Measurements from ENCODE around the gene TFAP2A.

TFAP2A gene

GRCh38 chr6:10451828-10452509, 37.1 kb upstream of the TFAP2A start:
- H3K27ac ChIP-seq (replicated peaks; ENCODE audit: low read length) = no peak overlapping the region

GRCh38 chr6:10451394-10451793, 36.5 kb upstream of the TFAP2A start:
- Histone ChIP-seq H3K9me3 (replicated peaks in 1 of 2; ENCODE audit: control insufficient read depth in 2 of 2, insufficient read depth in 1 of 2, low read depth in 1 of 2, low read length in 2 of 2) (no peaks in the 10 kb centered on the region), H3K36me3 (replicated peaks in 1 of 2; ENCODE audit: control insufficient read depth in 2 of 2, insufficient read depth in 2 of 2, low read length in 2 of 2) (no peaks in the 10 kb centered on the region), H3K18ac (ENCODE audit: low read length) (no peak overlapping the region), H3K4me2 (ENCODE audit: insufficient read depth, low read length, poor library complexity, severe bottlenecking) (no peak overlapping the region), H3K27ac (replicated peaks; ENCODE audit: low read length) (no peak overlapping the region), H2BK120ac (ENCODE audit: low read depth, low read length) (no peak overlapping the region), H4K8ac (ENCODE audit: low read depth, low read length) (no peak overlapping the region), H3K9ac (ENCODE audit: low read depth, low read length, poor library complexity) (no peak overlapping the region), H3K27me3 (ENCODE audit: control insufficient read depth in 3 of 3, insufficient read depth in 3 of 3, low read depth in 1 of 3, low read length in 3 of 3) (no peaks in the 10 kb centered on the region), H3K4ac (ENCODE audit: low read length) (no peak overlapping the region), H3K4me1 (ENCODE audit: control insufficient read depth in 2 of 2, insufficient read depth in 1 of 2, low read depth in 1 of 2, low read length in 2 of 2) (peaks cover 0 to 2% of the 10 kb centered on the region in 2 donors), H2AK5ac (ENCODE audit: low read depth, low read length) (no peak overlapping the region), H2BK5ac (ENCODE audit: low read length) (no peak overlapping the region), H3K14ac (ENCODE audit: low read length) (no peak overlapping the region), H4K91ac (ENCODE audit: low read depth, low read length, poor library complexity) (no peak overlapping the region), H2BK15ac (ENCODE audit: low read length) (no peak overlapping the region), H3K79me1 (ENCODE audit: low read depth, low read length) (no peaks in the 10 kb centered on the region), H3K4me3 (ENCODE audit: low read length in 2 of 2) (no peak overlapping the region), H3K23ac (ENCODE audit: low read depth, low read length, poor library complexity) (no peak overlapping the region), H2AFZ (ENCODE audit: low read length) (no peak overlapping the region), H2BK12ac (ENCODE audit: low read length) (no peak overlapping the region)
- DNase-seq (ENCODE audit: low spot score) = no peak
- WGBS, 2 donors (ENCODE audit: extremely low coverage in 2 of 2, insufficient read length in 2 of 2, insufficient replicate concordance in 1 of 2) = no CpG with 5 or more reads among the region's 6 CpGs

More at GRCh38 chr6:10451828-10452509, 37.1 kb upstream of the TFAP2A start:
- Histone ChIP-seq H3K4me2 (ENCODE audit: insufficient read depth, low read length, poor library complexity, severe bottlenecking) (no peak overlapping the region), H3K4ac (ENCODE audit: low read length) (no peak overlapping the region), H3K14ac (ENCODE audit: low read length) (no peak overlapping the region), H2BK5ac (ENCODE audit: low read length) (no peak overlapping the region), H3K18ac (ENCODE audit: low read length) (no peak overlapping the region), H3K9ac (ENCODE audit: low read depth, low read length, poor library complexity) (no peak overlapping the region), H3K4me3 (ENCODE audit: low read length in 2 of 2) (no peak overlapping the region), H3K4me1 (ENCODE audit: control insufficient read depth in 2 of 2, insufficient read depth in 1 of 2, low read depth in 1 of 2, low read length in 2 of 2) (peaks cover 0 to 2% of the 10 kb centered on the region in 2 donors), H2BK15ac (ENCODE audit: low read length) (no peak overlapping the region), H2AK5ac (ENCODE audit: low read depth, low read length) (no peak overlapping the region), H3K23ac (ENCODE audit: low read depth, low read length, poor library complexity) (no peak overlapping the region), H3K79me1 (ENCODE audit: low read depth, low read length) (no peaks in the 10 kb centered on the region), H2BK12ac (ENCODE audit: low read length) (no peak overlapping the region), H3K36me3 (replicated peaks in 1 of 2; ENCODE audit: control insufficient read depth in 2 of 2, insufficient read depth in 2 of 2, low read length in 2 of 2) (no peaks in the 10 kb centered on the region), H3K27me3 (ENCODE audit: control insufficient read depth in 3 of 3, insufficient read depth in 3 of 3, low read depth in 1 of 3, low read length in 3 of 3) (no peaks in the 10 kb centered on the region), H4K8ac (ENCODE audit: low read depth, low read length) (no peak overlapping the region), H2AFZ (ENCODE audit: low read length) (no peak overlapping the region), H4K91ac (ENCODE audit: low read depth, low read length, poor library complexity) (no peak overlapping the region), H3K9me3 (replicated peaks in 1 of 2; ENCODE audit: control insufficient read depth in 2 of 2, insufficient read depth in 1 of 2, low read depth in 1 of 2, low read length in 2 of 2) (no peaks in the 10 kb centered on the region), H2BK120ac (ENCODE audit: low read depth, low read length) (no peak overlapping the region)
- DNase-seq (ENCODE audit: low spot score) = no peak
- WGBS, 2 donors (ENCODE audit: extremely low coverage in 2 of 2, insufficient read length in 2 of 2, insufficient replicate concordance in 1 of 2) = no CpG with 5 or more reads among the region's 11 CpGs

- Histone ChIP-seq H3K4ac (ENCODE audit: low read length) (no peak overlapping the region), H3K4me3 (ENCODE audit: low read length in 2 of 2) (no peak overlapping the region), H2BK12ac (ENCODE audit: low read length) (no peak overlapping the region), H4K91ac (ENCODE audit: low read depth, low read length, poor library complexity) (no peak overlapping the region), H3K23ac (ENCODE audit: low read depth, low read length, poor library complexity) (no peak overlapping the region), H3K4me1 (ENCODE audit: control insufficient read depth in 2 of 2, insufficient read depth in 1 of 2, low read depth in 1 of 2, low read length in 2 of 2) (peaks cover 0 to 2% of the 10 kb centered on the region in 2 donors), H3K79me1 (ENCODE audit: low read depth, low read length) (no peaks in the 10 kb centered on the region), H3K9me3 (replicated peaks in 1 of 2; ENCODE audit: control insufficient read depth in 2 of 2, insufficient read depth in 1 of 2, low read depth in 1 of 2, low read length in 2 of 2) (no peaks in the 10 kb centered on the region), H2BK15ac (ENCODE audit: low read length) (no peak overlapping the region), H3K27ac (replicated peaks; ENCODE audit: low read length) (no peak overlapping the region), H2BK5ac (ENCODE audit: low read length) (no peak overlapping the region), H2AFZ (ENCODE audit: low read length) (no peak overlapping the region), H3K9ac (ENCODE audit: low read depth, low read length, poor library complexity) (no peak overlapping the region), H2AK5ac (ENCODE audit: low read depth, low read length) (no peak overlapping the region), H4K8ac (ENCODE audit: low read depth, low read length) (no peak overlapping the region), H3K27me3 (ENCODE audit: control insufficient read depth in 3 of 3, insufficient read depth in 3 of 3, low read depth in 1 of 3, low read length in 3 of 3) (no peaks in the 10 kb centered on the region), H3K18ac (ENCODE audit: low read length) (no peak overlapping the region), H3K36me3 (replicated peaks in 1 of 2; ENCODE audit: control insufficient read depth in 2 of 2, insufficient read depth in 2 of 2, low read length in 2 of 2) (no peaks in the 10 kb centered on the region), H2BK120ac (ENCODE audit: low read depth, low read length) (no peak overlapping the region), H3K14ac (ENCODE audit: low read length) (no peak overlapping the region), H3K4me2 (ENCODE audit: insufficient read depth, low read length, poor library complexity, severe bottlenecking) (no peak overlapping the region)
- DNase-seq (ENCODE audit: low spot score) = no peak
- no CpG with 5 or more reads among the region's 5 CpGs for WGBS, 2 donors (ENCODE audit: extremely low coverage in 2 of 2, insufficient read length in 2 of 2, insufficient replicate concordance in 1 of 2)
Measured at GRCh38 chr6:10449751-10450150, 34.9 kb upstream of the TFAP2A start.

DNA sequence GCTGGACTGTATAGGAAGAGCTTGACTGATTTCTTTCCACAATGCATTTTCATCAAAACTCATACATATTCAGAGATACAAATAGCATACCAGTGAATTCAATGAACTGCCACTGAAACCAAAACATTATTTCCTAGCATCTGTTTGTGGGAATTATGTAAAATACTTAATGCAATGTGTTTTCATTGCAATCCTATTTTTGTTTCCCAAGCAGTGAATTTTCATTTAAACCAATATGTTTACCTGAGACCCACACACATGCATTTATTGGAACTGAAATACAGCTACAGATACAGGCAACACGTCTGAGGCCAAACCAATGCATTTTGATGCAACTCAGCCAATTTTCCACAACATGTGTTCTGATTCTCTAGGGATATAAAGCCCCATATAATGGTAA, 33.2 kb upstream of the TFAP2A start:
- Histone ChIP-seq H3K27ac (replicated peaks; ENCODE audit: low read length) (no peak overlapping the region), H2BK5ac (ENCODE audit: low read length) (no peak overlapping the region), H3K36me3 (replicated peaks in 1 of 2; ENCODE audit: control insufficient read depth in 2 of 2, insufficient read depth in 2 of 2, low read length in 2 of 2) (no peaks in the 10 kb centered on the region), H3K4me3 (ENCODE audit: low read length in 2 of 2) (no peak overlapping the region), H3K79me1 (ENCODE audit: low read depth, low read length) (no peaks in the 10 kb centered on the region), H3K4me2 (ENCODE audit: insufficient read depth, low read length, poor library complexity, severe bottlenecking) (no peak overlapping the region), H3K18ac (ENCODE audit: low read length) (no peak overlapping the region), H3K9me3 (replicated peaks in 1 of 2; ENCODE audit: control insufficient read depth in 2 of 2, insufficient read depth in 1 of 2, low read depth in 1 of 2, low read length in 2 of 2) (no peaks in the 10 kb centered on the region), H4K8ac (ENCODE audit: low read depth, low read length) (no peak overlapping the region), H2BK120ac (ENCODE audit: low read depth, low read length) (no peak overlapping the region), H2BK15ac (ENCODE audit: low read length) (no peak overlapping the region), H2BK12ac (ENCODE audit: low read length) (no peak overlapping the region), H3K27me3 (ENCODE audit: control insufficient read depth in 3 of 3, insufficient read depth in 3 of 3, low read depth in 1 of 3, low read length in 3 of 3) (no peaks in the 10 kb centered on the region), H4K91ac (ENCODE audit: low read depth, low read length, poor library complexity) (no peak overlapping the region), H2AFZ (ENCODE audit: low read length) (no peak overlapping the region), H3K4ac (ENCODE audit: low read length) (no peak overlapping the region), H2AK5ac (ENCODE audit: low read depth, low read length) (no peak overlapping the region), H3K9ac (ENCODE audit: low read depth, low read length, poor library complexity) (no peak overlapping the region), H3K4me1 (ENCODE audit: control insufficient read depth in 2 of 2, insufficient read depth in 1 of 2, low read depth in 1 of 2, low read length in 2 of 2) (peaks cover 0 to 2% of the 10 kb centered on the region in 2 donors), H3K14ac (ENCODE audit: low read length) (no peak overlapping the region), H3K23ac (ENCODE audit: low read depth, low read length, poor library complexity) (no peak overlapping the region)
- no CpG with 5 or more reads among the region's 1 CpG for WGBS, 2 donors (ENCODE audit: extremely low coverage in 2 of 2, insufficient read length in 2 of 2, insufficient replicate concordance in 1 of 2)
- no peak for DNase-seq (ENCODE audit: low spot score)

All from neuronal stem cell (in vitro differentiated cells).